ENCODE data around the gene KCNT1. TPM values are rescaled to one million over a fixed set of nuclear protein-coding genes. Genes with fewer than 3 reads are reported as not detected.

KCNT1 gene
- total RNA-seq, 2 experiments from 2014 or later = 0.11 to 0.22 TPM

DNA sequence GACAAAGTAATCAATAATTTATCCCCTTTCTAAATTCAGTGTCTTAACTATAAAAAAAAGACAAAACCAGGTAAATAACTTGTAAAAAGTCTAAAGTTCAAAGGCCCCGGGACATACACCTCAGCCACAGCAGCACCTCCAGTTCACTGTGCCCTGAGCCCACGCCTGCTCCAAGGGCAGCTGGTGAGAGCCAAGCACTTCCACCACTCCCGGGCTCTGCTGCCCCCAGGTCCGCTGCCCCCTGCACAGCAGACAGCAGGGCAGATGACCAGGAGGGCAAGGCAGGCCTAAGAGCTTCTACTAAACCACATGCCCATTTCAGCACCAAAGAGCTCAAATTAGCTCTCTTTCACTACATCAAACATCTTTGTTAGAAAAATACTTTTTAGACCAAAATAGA lies 113.4 kb downstream of the KCNT1 start:
- TF ChIP-seq, protein P1, sequence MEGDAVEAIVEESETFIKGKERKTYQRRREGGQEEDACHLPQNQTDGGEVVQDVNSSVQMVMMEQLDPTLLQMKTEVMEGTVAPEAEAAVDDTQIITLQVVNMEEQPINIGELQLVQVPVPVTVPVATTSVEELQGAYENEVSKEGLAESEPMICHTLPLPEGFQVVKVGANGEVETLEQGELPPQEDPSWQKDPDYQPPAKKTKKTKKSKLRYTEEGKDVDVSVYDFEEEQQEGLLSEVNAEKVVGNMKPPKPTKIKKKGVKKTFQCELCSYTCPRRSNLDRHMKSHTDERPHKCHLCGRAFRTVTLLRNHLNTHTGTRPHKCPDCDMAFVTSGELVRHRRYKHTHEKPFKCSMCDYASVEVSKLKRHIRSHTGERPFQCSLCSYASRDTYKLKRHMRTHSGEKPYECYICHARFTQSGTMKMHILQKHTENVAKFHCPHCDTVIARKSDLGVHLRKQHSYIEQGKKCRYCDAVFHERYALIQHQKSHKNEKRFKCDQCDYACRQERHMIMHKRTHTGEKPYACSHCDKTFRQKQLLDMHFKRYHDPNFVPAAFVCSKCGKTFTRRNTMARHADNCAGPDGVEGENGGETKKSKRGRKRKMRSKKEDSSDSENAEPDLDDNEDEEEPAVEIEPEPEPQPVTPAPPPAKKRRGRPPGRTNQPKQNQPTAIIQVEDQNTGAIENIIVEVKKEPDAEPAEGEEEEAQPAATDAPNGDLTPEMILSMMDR (IDR thresholded peaks at IDR 0.05) = no peak
- peaks cover 83% of the 10 kb centered on the region for H3K36me3 ChIP-seq (ENCODE audit: insufficient read depth, low read length)
- CTCF ChIA-PET = no interaction called here

DNA sequence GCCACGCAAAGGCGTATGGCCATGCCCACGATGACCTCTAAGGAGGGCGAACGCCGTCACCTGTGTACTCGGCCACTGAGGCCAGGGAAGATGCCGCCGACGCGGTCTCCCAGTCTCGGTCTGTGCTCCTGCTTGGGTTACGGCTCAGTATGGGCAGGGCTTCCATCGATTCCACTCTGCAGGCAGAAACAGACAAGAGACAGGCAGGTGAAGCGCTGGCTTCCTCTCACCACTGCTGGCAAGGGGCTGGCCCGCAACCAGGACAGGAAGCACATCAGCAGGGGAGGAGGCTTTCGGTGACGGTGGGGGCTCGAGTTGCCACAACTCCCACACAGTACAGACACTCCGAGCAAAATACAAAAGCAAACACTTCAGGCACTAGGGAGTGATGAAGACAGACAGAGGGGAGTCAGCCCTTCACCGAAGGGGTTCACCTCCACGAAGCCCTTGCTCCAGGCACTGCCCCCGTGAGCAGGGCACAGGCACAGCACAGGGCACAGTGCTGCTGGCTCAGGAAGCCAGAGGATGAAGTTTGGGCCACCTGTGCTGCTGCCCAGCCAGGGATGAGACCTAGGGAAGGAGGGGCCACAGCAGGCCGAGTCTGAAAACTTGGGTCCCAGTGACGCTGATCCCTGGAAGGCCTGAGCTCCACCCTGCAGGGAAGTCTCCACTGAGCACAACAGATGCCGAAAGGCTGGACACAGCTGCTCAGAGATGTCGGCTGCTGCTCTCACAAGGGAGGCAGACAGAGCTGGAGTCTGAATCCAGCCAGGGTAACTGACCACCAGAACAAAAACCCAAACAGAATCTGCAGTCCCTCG lies 114.1 kb downstream of the KCNT1 start:
- TF ChIP-seq, protein P1 (IDR thresholded peaks at IDR 0.05) = no peak
- CTCF ChIA-PET = no interaction called here
- no peaks in the 10 kb centered on the region for H3K4me1 ChIP-seq (ENCODE audit: insufficient read depth, low read length)
- H3K4me3 ChIP-seq (ENCODE audit: low read length) = no peak overlapping the region
- POLR2A ChIA-PET = no interaction called here
- intact Hi-C loops (cut with DNase I, micrococcal nuclease) = no loop called here
- ATAC-seq (ENCODE audit: poor library complexity) = no peak
- Mint-ChIP-seq H3K27me3 (no peaks in the 10 kb centered on the region), H3K4me1 (ENCODE audit: low read depth) (no peaks in the 10 kb centered on the region), H3K4me3 (no peak overlapping the region), H3K36me3 (ENCODE audit: low read depth) (peaks cover 83% of the 10 kb centered on the region), H3K9me3 (no peaks in the 10 kb centered on the region), H3K27ac (no peak overlapping the region)
- no peaks in the 10 kb centered on the region for H3K27me3 ChIP-seq (ENCODE audit: control insufficient read depth in 1 of 2, insufficient read depth in 2 of 2, low read length in 2 of 2)
- peaks cover 0 to 5% of the 10 kb centered on the region in 2 experiments for H3K9me3 ChIP-seq (ENCODE audit: control insufficient read depth in 1 of 2, insufficient read depth in 1 of 2, low read length in 2 of 2)
- peaks cover 87% of the 10 kb centered on the region for H3K36me3 ChIP-seq (ENCODE audit: insufficient read depth, low read length)
- DNase-seq = peak in 1 of 14 experiments; percentile 11
- no peak overlapping the region for H3K27ac ChIP-seq (ENCODE audit: low read depth in 1 of 2, low read length in 2 of 2)

More for the DNA sequence above, 113.4 kb downstream of the KCNT1 start:
- Histone ChIP-seq H3K4me3 (ENCODE audit: low read length) (no peak overlapping the region), H3K4me1 (ENCODE audit: insufficient read depth, low read length) (no peaks in the 10 kb centered on the region), H3K9me3 (ENCODE audit: control insufficient read depth in 1 of 2, insufficient read depth in 1 of 2, low read length in 2 of 2) (peaks cover 0 to 5% of the 10 kb centered on the region in 2 experiments), H3K27me3 (ENCODE audit: control insufficient read depth in 1 of 2, insufficient read depth in 2 of 2, low read length in 2 of 2) (no peaks in the 10 kb centered on the region), H3K27ac (ENCODE audit: low read depth in 1 of 2, low read length in 2 of 2) (no peak overlapping the region)
- H3K27me3 Mint-ChIP-seq = no peaks in the 10 kb centered on the region
- no peak overlapping the region for H3K4me3 Mint-ChIP-seq
- no peaks in the 10 kb centered on the region for H3K9me3 Mint-ChIP-seq
- no peak overlapping the region for H3K27ac Mint-ChIP-seq
- POLR2A ChIA-PET = no interaction called here
- no peak for ATAC-seq (ENCODE audit: poor library complexity)
- peaks cover 83% of the 10 kb centered on the region for H3K36me3 Mint-ChIP-seq (ENCODE audit: low read depth)
- no peaks in the 10 kb centered on the region for H3K4me1 Mint-ChIP-seq (ENCODE audit: low read depth)
- no peak for DNase-seq
- intact Hi-C loops (cut with DNase I, micrococcal nuclease) = no loop called here

DNA sequence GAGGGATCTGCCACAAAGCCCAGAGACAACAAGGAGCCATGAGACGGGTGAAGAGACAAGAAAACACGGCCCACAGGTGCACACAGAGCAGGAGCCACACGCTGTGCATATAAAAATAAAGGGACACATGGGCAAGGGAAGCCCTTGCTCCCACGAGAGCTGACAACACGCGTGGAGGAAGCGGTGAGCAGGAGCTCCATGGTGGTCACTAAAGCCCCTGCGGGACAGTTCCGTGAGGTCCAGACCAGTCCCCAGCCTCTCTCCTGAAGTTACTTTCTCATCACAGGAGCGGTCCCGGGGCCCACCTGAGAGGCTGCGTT lies 114.6 kb downstream of the KCNT1 start:
- Mint-ChIP-seq H3K36me3 (ENCODE audit: low read depth) (peaks cover 83% of the 10 kb centered on the region), H3K4me1 (ENCODE audit: low read depth) (no peaks in the 10 kb centered on the region), H3K27me3 (no peaks in the 10 kb centered on the region), H3K27ac (no peak overlapping the region), H3K9me3 (no peaks in the 10 kb centered on the region), H3K4me3 (no peak overlapping the region)
- TF ChIP-seq, protein P1 (IDR thresholded peaks at IDR 0.05) = no peak
- Histone ChIP-seq H3K9me3 (ENCODE audit: control insufficient read depth in 1 of 2, insufficient read depth in 1 of 2, low read length in 2 of 2) (peaks cover 0 to 3% of the 10 kb centered on the region in 2 experiments), H3K27me3 (ENCODE audit: control insufficient read depth in 1 of 2, insufficient read depth in 2 of 2, low read length in 2 of 2) (no peaks in the 10 kb centered on the region), H3K36me3 (ENCODE audit: insufficient read depth, low read length) (peaks cover 87% of the 10 kb centered on the region), H3K27ac (ENCODE audit: low read depth in 1 of 2, low read length in 2 of 2) (no peak overlapping the region), H3K4me3 (ENCODE audit: low read length) (no peak overlapping the region), H3K4me1 (ENCODE audit: insufficient read depth, low read length) (no peaks in the 10 kb centered on the region)
- CTCF ChIA-PET = no interaction called here
- no peak for DNase-seq
- intact Hi-C loops (cut with DNase I, micrococcal nuclease) = no loop called here
- POLR2A ChIA-PET = no interaction called here
- ATAC-seq (ENCODE audit: poor library complexity) = no peak

Measured in CD4-positive, alpha-beta T cell (primary cell).